Osteoblast (primary cell): ENCODE data around the gene CPXM2. TPM values are rescaled to one million over a fixed set of nuclear protein-coding genes. Genes with fewer than 3 reads are reported as not detected.

Source experiments
- DNase-seq: peaks from one replicate; pipeline ENCODE4 v3.0.0; 2011; ENCODE audit warnings: low spot score, mixed read lengths; ENCODE audit not compliant: insufficient read length; ENCODE audit errors: missing footprints
- H2AFZ ChIP-seq: 2 replicates; pipeline ENCODE4 v1.6.0; 2011; ENCODE audit warnings: mild to moderate bottlenecking, low read length
- H3K27ac ChIP-seq: 2 replicates; pipeline ENCODE4 v1.5.1; 2011; ENCODE audit warnings: mild to moderate bottlenecking, low read depth, low read length, moderate library complexity
- H3K27me3 ChIP-seq: 2 replicates; pipeline ENCODE4 v1.6.0; 2012; ENCODE audit warnings: mild to moderate bottlenecking, control low read depth, inconsistent platforms, low read length, moderate library complexity; ENCODE audit not compliant: insufficient read depth
- H3K36me3 ChIP-seq: 2 replicates; pipeline ENCODE4 v1.5.1; 2011; ENCODE audit warnings: mild to moderate bottlenecking, low read length, control low read depth, moderate library complexity; ENCODE audit not compliant: insufficient read depth
- H3K4me1 ChIP-seq: 2 replicates; pipeline ENCODE4 v1.5.1; 2011; ENCODE audit warnings: mild to moderate bottlenecking, low read length, control low read depth, moderate library complexity; ENCODE audit not compliant: insufficient read depth
- H3K4me2 ChIP-seq: 2 replicates; pipeline ENCODE4 v1.6.0; 2011; ENCODE audit warnings: mild to moderate bottlenecking, low read length; ENCODE audit not compliant: insufficient read depth
- H3K4me3 ChIP-seq: fragments of 200-600 bp; sonication (generic); 3 replicates; pipeline ENCODE4 v1.5.1; 2012; ENCODE audit warnings: mild to moderate bottlenecking, low read length, inconsistent platforms; ENCODE audit not compliant: insufficient read depth
- H3K79me2 ChIP-seq: 2 replicates; pipeline ENCODE4 v1.6.0; 2012; ENCODE audit warnings: mild to moderate bottlenecking, low read length, control low read depth, inconsistent platforms; ENCODE audit not compliant: insufficient read depth
- H3K9me3 ChIP-seq: 2 replicates; pipeline ENCODE4 v1.5.1; 2011; ENCODE audit warnings: low read depth, low read length, control low read depth
- H4K20me1 ChIP-seq: 2 replicates; pipeline ENCODE4 v1.6.0; 2012; ENCODE audit warnings: mild to moderate bottlenecking, low read length, control low read depth; ENCODE audit not compliant: insufficient read depth
- total RNA-seq: library from RNA; depleted of rRNA; stranded (reverse); fragments of >200 nt; gene quantifications from 2 replicates; pipeline ENCODE4 v1.2.3, GENCODE V29; 2012
- TF ChIP-seq, protein P1 (sequence below): IDR thresholded peaks from 2 replicates; pipeline ENCODE4 v1.5.1; 2011; ENCODE audit warnings: mild to moderate bottlenecking, low read depth, low read length, moderate library complexity; ENCODE audit errors: extremely low read depth

The CPXM2 gene
- total RNA-seq, 1 donor = 0.36 TPM

DNA sequence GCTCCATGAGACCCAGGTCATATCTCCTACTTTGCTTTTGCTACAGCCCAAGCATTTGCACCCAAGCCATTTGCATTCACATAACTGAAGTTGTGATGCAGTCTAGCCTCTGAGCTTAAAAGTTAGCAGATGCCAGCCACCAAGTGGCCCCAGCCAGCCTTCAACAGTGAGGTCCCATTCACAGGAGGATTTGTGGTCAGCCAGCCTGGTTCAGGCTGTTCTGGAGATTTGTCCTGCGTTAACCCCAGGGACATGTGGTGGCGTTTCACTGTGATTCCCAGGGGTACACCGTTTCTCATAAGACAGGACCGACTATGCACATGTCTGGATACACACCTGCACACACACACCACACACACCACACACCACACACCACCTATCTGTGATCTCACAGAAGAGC is 174.3 kb downstream of the CPXM2 start:
- Histone ChIP-seq H3K79me2 (no peaks in the 10 kb centered on the region), H3K9me3 (peaks cover 2% of the 10 kb centered on the region), H3K4me2 (no peak overlapping the region), H3K36me3 (no peaks in the 10 kb centered on the region), H3K27me3 (no peaks in the 10 kb centered on the region), H4K20me1 (no peaks in the 10 kb centered on the region), H3K4me1 (no peaks in the 10 kb centered on the region), H3K4me3 (no peak overlapping the region), H3K27ac (no peak overlapping the region), H2AFZ (no peak overlapping the region)
- DNase-seq = no peak
- TF ChIP-seq, protein P1, sequence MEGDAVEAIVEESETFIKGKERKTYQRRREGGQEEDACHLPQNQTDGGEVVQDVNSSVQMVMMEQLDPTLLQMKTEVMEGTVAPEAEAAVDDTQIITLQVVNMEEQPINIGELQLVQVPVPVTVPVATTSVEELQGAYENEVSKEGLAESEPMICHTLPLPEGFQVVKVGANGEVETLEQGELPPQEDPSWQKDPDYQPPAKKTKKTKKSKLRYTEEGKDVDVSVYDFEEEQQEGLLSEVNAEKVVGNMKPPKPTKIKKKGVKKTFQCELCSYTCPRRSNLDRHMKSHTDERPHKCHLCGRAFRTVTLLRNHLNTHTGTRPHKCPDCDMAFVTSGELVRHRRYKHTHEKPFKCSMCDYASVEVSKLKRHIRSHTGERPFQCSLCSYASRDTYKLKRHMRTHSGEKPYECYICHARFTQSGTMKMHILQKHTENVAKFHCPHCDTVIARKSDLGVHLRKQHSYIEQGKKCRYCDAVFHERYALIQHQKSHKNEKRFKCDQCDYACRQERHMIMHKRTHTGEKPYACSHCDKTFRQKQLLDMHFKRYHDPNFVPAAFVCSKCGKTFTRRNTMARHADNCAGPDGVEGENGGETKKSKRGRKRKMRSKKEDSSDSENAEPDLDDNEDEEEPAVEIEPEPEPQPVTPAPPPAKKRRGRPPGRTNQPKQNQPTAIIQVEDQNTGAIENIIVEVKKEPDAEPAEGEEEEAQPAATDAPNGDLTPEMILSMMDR = no peak

DNA sequence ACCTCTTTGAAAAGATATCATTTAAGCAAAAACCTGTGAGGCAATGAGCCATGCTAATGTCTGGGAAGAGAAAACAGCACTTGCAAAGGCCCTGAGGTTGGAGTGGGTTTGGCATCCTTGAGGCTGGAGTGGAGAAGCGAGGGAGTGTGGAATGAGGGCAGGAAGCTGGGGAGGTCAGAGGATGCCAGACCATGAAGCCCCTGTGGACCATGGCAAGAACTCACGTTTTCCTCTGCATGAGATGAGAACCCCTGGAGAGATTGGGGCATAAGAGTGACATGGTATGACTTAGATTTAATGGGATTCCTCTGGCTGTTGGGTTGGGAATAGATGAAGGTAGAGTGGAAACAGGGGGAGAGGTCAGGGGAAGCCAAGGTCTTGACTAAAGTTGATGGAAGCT is 176.1 kb downstream of the CPXM2 start:
- Histone ChIP-seq H3K9me3 (peaks cover 2% of the 10 kb centered on the region), H3K27ac (no peak overlapping the region), H3K4me3 (no peak overlapping the region), H3K27me3 (no peaks in the 10 kb centered on the region), H3K36me3 (no peaks in the 10 kb centered on the region), H3K4me1 (no peaks in the 10 kb centered on the region), H4K20me1 (no peaks in the 10 kb centered on the region), H3K79me2 (no peaks in the 10 kb centered on the region), H2AFZ (no peak overlapping the region), H3K4me2 (no peak overlapping the region)
- no peak for DNase-seq
- TF ChIP-seq, protein P1 = no peak

DNA sequence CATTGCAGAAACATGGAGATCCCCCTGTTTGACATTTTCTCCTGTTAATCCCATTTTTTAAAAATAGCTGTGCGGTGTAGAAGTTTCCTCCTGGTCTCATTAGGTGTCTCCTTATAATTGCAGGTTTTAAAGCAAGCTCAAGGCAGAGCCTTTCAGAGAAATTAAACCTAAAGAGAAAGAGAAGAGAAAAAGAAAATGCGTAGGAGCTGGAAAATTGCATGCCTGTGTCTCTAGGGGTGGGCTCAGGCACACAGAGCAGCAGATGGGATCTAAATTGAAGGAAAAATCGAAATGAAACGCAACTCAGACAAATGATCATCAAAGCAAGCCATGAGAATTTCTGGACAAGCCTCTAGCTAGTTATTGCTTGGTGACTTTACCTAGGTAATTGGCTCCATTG is 185.4 kb downstream of the CPXM2 start:
- no peak for DNase-seq
- Histone ChIP-seq H3K79me2 (no peaks in the 10 kb centered on the region), H3K27ac (no peak overlapping the region), H4K20me1 (no peaks in the 10 kb centered on the region), H2AFZ (no peak overlapping the region), H3K36me3 (no peaks in the 10 kb centered on the region), H3K4me1 (no peaks in the 10 kb centered on the region), H3K4me2 (no peak overlapping the region), H3K4me3 (no peak overlapping the region), H3K9me3 (no peaks in the 10 kb centered on the region), H3K27me3 (no peaks in the 10 kb centered on the region)
- TF ChIP-seq, protein P1 = no peak

DNA sequence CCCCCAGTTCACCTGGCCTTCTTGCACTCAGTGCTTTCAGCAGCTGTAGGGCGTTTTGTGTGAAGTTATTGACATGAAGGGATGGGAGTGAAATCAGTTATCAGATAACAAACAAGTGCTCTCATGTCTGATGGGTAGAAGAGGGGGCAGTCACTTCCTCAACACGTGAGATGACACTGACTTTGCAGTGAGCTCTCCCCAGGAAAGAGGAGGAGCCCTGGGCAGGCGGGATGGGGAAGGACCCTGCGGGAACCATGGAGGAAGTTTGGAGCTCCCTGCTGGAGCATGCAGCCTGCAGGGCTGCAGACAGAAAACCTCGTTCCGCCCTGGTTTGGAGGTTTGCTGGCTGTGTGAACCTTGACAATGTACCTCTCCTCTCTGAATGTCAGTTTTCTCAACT is 186.8 kb downstream of the CPXM2 start:
- Histone ChIP-seq H3K4me1 (no peaks in the 10 kb centered on the region), H2AFZ (no peak overlapping the region), H3K4me2 (no peak overlapping the region), H3K79me2 (no peaks in the 10 kb centered on the region), H3K36me3 (no peaks in the 10 kb centered on the region), H3K9me3 (no peaks in the 10 kb centered on the region), H3K27ac (no peak overlapping the region), H3K4me3 (no peak overlapping the region), H4K20me1 (no peaks in the 10 kb centered on the region), H3K27me3 (no peaks in the 10 kb centered on the region)
- DNase-seq = no peak
- TF ChIP-seq, protein P1 = no peak
